GM19372 (cell line): ENCODE data around the gene SCFD1.
"Not testable (repeated sequence)": the region's sequence is repeated elsewhere in the genome, so short reads cannot be mapped to it uniquely, and the experiment has no call there.

Experiments used
- ATAC-seq: cut with Tn5 transposase; IDR thresholded peaks from one replicate; pipeline ENCODE4 v1.9.1; 2021; ENCODE audit warnings: mild to moderate bottlenecking, low read depth, moderate library complexity; ENCODE audit not compliant: unreplicated experiment

The SCFD1 gene

GRCh38 chr14:30658645-30659044 lies 36.5 kb downstream of the SCFD1 start:
- ATAC-seq = no peak

- ATAC-seq = no peak
Observed at GRCh38 chr14:30669594-30669993, 47.5 kb downstream of the SCFD1 start.

GRCh38 chr14:30673071-30673470 lies 51.0 kb downstream of the SCFD1 start:
- no peak for ATAC-seq

- no peak for ATAC-seq
Observed at GRCh38 chr14:30678926-30679431, 56.9 kb downstream of the SCFD1 start.

- ATAC-seq = no peak
Observed at GRCh38 chr14:30680036-30680435, 57.9 kb downstream of the SCFD1 start.

GRCh38 chr14:30680776-30681175 lies 58.7 kb downstream of the SCFD1 start:
- not testable (repeated sequence) for ATAC-seq

- ATAC-seq = no peak
Observed at GRCh38 chr14:30681752-30682355, 59.7 kb downstream of the SCFD1 start.

GRCh38 chr14:30690487-30691355 lies 68.6 kb downstream of the SCFD1 start:
- not testable (repeated sequence) for ATAC-seq

GRCh38 chr14:30691751-30692398 lies 69.8 kb downstream of the SCFD1 start:
- ATAC-seq = no peak

GRCh38 chr14:30692669-30693068 lies 70.5 kb downstream of the SCFD1 start:
- no peak for ATAC-seq

GRCh38 chr14:30698463-30698862 lies 76.3 kb downstream of the SCFD1 start:
- ATAC-seq = no peak

- no peak for ATAC-seq
Observed at GRCh38 chr14:30706704-30707103, 84.6 kb downstream of the SCFD1 start.

- no peak for ATAC-seq
Observed at GRCh38 chr14:30708157-30708556, 86.0 kb downstream of the SCFD1 start.

- ATAC-seq = no peak
Observed at GRCh38 chr14:30709201-30709600, 87.1 kb downstream of the SCFD1 start.

GRCh38 chr14:30710876-30711275 lies 88.8 kb downstream of the SCFD1 start:
- no peak for ATAC-seq

GRCh38 chr14:30719137-30719536 lies 97.0 kb downstream of the SCFD1 start:
- no peak for ATAC-seq

- ATAC-seq = no peak
Observed at GRCh38 chr14:30725763-30726162, 103.6 kb downstream of the SCFD1 start.

GRCh38 chr14:30728471-30728870 lies 106.4 kb downstream of the SCFD1 start:
- ATAC-seq = no peak

- no peak for ATAC-seq
Observed at GRCh38 chr14:30737916-30738315, 115.8 kb downstream of the SCFD1 start.

GRCh38 chr14:30738978-30739377 lies 116.9 kb downstream of the SCFD1 start:
- ATAC-seq = no peak

- no peak for ATAC-seq
Observed at GRCh38 chr14:30748343-30748742, 126.2 kb downstream of the SCFD1 start.
